Islet of Langerhans (tissue), 1 donor: ENCODE measurements around the gene TM4SF20.
A peak's percentile ranks its signal among the peaks of the same experiment; 100 is the strongest.
"Not testable (repeated sequence)": the region's sequence is repeated elsewhere in the genome, so short reads cannot be mapped to it uniquely, and the experiment has no call there.

Experiments used
- FAIRE-seq: peaks from one replicate; lab custom pipeline; 2011; peaks lifted over from hg19 to GRCh38; lab: Jason Lieb, UNC

The TM4SF20 gene

DNA sequence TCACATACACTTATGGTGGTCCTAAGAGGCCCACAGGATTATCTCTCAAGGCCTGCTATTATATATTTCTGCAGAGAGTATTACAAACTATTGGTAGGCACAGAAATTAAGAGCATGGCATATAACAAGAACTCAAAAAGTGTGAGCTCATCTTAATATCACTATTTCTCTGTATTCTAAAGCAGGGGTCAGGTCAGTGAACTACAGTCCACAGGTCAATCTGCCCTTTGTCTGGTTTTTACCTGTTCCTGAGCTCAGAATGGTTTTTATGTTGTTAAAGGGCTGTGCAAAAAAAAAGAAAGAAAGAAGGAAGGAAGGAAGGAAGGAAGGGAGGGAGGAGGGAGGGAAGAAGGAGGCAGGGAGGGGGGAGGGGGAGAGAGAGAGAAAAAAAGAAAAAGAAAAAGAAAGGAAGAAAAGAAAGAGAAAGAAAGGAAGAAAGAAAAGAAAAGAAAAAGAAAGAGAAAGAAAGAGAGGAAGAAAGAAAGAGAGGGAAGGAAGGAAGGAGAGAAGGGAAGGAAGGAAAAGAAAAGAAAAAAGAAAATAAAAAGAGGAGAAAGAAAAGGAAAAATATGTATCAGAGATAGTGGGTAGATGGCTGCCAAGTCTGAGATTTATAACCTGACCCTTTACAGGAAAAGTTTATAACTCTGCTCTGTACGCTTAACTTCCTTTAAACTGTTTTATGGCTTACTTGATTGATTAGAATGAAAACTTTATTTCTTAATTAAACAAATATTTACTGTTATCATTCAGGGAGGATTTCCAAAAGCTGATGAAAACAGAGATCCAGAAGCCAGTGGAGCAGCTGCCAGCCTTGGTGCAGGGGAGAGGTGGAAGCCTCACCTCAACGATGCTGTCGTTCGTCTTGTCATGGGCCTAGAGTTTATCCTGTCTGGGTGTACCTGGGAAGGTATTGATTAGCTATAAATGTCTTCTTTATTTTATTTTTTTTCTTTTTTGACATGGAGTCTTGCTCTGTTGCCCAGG is 19.9 kb upstream of the TM4SF20 start:
- no peak for FAIRE-seq

DNA sequence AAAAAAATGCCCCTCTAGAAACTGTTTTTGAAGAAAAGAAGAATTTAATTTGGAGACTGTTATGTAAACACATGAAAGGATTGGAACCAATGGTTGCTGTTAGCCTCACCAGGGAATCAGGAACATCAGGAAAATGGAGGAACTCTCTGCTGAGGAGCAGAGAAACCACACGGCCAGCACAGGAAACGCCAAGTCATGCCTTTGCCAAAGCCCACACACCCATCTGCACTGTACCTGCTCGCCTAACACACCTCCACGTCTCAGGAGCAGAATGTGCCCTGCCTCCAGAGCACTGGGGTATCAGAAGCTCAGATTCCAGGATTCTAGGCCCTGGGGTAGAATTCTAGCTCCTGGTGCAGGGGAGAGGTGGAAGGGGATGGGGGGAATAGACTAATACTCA is 18.5 kb upstream of the TM4SF20 start:
- FAIRE-seq, result no peak

DNA sequence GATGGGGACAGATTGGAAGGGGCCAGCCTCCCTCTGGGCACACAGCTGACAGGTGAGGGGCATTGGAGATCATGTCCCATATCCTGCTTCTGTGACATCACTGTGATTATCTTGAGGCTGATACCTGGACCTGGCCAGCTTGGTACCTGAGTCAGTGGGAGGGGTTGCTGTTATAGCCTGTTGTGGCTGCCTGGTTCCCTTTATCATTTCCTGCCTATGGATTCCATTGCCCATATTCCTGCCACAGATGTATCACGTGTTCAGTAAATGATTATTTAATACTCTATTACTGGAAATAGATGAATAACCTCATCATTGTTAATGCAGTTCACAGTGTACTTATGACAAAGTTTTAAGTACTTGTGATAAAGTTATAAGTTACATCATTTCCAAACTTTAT is 16.4 kb upstream of the TM4SF20 start:
- FAIRE-seq, result no peak

GRCh38 chr2:227394401-227394800 is 15.3 kb upstream of the TM4SF20 start:
- no peak for FAIRE-seq

GRCh38 chr2:227390468-227391256 is 11.6 kb upstream of the TM4SF20 start:
- no peak for FAIRE-seq

DNA sequence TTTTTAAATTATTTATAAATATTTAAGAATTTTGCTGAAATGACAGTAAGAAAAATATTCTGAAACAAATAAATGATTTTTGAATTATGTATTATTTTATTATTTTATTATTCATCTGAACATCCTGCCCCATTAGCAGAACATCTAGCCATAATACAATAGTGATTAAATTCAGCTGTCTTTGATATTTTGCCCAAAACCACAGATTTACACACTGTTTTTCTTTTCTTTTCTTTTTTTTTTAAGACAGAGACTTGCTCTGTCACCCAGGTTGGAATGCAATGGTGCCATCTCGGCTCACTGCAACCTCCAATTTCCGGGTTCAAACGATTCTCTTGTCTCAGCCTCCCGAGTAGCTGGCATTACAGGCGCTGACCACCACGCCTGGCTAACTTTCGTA is 10.6 kb upstream of the TM4SF20 start:
- FAIRE-seq, result peak; percentile 41

DNA sequence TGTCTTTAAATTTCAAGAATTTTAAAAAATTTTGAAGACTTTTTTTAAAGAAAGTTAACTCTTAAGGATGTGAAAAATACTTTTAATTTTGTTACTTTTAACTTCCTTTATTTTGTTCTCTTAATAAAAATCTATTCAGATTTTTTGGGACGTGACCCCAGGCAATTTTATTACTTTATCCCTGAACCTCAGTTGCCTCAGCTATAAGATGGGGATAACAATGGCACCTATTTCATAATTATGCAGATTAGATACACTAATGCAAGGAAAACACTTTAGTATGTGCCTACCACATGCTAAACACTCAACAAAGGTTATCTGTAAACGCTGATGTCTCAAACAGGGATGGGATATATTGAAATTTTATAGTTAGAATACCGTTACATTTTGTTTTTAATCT is 10.1 kb upstream of the TM4SF20 start:
- no peak for FAIRE-seq

- no peak for FAIRE-seq
Measured at GRCh38 chr2:227388537-227389011, 9.5 kb upstream of the TM4SF20 start.

- not testable (repeated sequence) for FAIRE-seq
Measured at GRCh38 chr2:227387583-227387982, 8.5 kb upstream of the TM4SF20 start, which contains the start of gene SCYGR1. Gene SCYGR1, minus strand, starts transcription at chr2:227387949. Its CDS starts 0 bp downstream, at chr2:227387949.

- FAIRE-seq, result no peak
Measured at GRCh38 chr2:227386630-227387029, 7.5 kb upstream of the TM4SF20 start.

DNA sequence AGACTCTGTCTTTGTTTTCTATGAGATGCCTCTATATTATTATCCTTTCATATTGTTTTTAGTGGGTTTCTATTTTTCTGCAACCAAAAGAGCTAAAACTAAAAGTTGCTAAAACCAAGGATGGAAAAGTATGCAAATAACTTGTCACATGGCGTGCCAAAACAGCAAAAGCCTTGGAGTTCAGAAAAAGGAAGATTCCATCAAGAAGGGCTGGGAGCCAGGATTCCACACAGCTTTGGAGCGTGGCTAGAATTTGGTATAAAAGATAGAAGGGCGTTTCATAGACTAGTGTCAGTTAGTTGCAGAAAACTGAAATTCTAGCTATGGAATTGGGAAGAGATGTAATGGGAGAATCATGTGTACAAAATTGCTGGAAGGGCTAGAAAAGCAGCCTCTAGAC is 4.6 kb upstream of the TM4SF20 start:
- FAIRE-seq, result no peak

DNA sequence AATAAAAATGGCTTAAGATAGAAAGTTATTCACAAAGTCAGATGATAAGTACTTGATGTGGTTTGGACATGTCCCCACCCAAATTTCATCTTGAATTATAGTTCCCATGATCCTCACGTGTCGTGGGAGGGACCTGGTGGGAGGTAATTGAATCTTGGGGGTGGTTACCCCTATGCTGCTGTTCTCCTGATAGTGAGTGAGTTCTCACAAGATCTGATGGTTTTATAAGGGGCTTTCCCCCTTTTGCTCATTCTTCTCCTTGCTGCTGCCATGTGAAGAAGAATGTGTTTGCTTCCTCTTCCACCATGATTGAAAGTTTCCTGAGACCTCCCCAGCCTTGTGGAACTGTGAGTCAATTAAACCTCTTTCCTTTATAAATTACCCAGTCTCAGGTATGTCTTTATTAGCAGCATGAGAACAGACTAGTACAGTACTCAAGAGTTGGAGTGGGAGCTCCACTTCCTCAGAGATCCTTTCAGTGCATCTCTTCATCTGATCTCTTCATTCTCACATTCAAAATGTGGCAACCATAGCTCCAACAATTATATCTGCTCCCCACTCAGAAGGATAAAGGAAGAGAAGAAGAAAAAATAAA is 3.2 kb upstream of the TM4SF20 start:
- FAIRE-seq, result not testable (repeated sequence)

- no peak for FAIRE-seq
Measured at GRCh38 chr2:227378371-227378782, 729 bp downstream of the TM4SF20 start.

- FAIRE-seq, result no peak
Measured at GRCh38 chr2:227377467-227378351, 1.4 kb downstream of the TM4SF20 start.

- FAIRE-seq, result no peak
Measured at GRCh38 chr2:227376656-227377396, 2.3 kb downstream of the TM4SF20 start.

GRCh38 chr2:227374158-227374557 is 4.9 kb downstream of the TM4SF20 start:
- FAIRE-seq, result no peak

DNA sequence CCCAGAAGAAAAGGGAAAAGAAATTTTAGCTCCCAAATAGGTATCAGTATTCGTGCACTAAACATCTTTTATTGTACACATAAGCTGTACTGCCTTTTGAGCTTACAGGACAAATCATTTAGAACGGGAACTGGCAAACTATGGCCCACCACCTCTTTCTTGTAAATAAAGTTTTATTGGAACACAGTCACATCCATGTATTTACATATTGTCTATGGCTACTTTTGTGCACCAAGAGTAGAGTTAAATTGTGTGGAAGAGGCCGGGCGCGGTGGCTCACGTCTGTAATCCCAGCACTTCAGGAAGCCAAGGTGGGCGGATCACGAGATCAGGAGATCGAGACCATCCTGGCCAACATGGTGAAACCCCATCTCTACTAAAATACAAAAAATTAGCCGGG is 5.7 kb downstream of the TM4SF20 start:
- FAIRE-seq, result no peak

DNA sequence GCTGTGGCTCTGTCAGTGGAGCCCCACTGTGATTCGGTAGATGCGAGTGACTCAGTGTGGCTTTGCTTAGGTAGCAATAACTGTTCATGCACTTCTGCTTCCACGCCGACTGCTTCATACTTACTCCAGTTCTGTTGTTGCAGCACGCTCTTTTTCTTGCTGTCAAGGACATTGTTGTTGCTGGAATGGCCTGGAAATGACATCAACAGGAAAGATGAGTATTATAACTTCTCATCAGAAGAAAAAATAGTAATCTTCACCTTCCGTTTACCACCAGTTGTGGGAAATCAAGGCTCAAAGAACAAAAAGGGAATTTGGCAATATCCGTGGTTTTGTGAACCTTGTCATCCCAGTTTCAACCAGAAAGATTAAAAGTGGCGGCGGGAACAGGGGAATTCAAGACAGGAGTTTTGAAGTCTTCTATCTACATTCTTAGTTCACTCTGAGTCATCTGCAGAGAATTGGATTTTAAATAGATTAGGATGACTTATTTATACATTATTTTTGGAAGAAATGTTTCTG is 8.3 kb downstream of the TM4SF20 start:
- FAIRE-seq, result no peak

- FAIRE-seq, result no peak
Measured at GRCh38 chr2:227370092-227370491, 9.0 kb downstream of the TM4SF20 start.

- FAIRE-seq, result no peak
Measured at GRCh38 chr2:227368574-227368973, 10.5 kb downstream of the TM4SF20 start.

DNA sequence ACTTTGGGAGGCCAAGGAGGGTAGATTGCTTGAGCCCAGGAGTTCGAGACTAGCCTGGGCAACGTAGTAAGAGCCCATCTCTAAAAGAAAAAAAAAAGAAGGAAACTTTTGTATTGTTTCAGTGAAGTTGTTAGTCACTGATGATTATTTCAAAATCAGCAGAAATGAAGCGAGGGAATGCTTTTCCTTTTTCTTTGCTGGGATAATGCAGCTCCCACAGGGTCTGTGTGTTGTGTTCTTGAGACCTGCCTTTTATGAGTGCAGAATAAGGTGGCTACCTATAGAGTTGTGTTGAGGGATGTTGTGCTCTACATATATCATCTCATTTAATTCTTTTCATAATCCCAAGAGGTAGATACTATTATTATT is 11.7 kb downstream of the TM4SF20 start:
- FAIRE-seq, result no peak
